K562 (cell line): ENCODE data around the gene NR4A2. TPM values are rescaled to one million over a fixed set of nuclear protein-coding genes. Genes with fewer than 3 reads are reported as not detected.
A peak's percentile ranks its signal among the peaks of the same experiment; 100 is the strongest.

Experiments
- ATF1 ChIP-seq, 2 experiments: fragments of 450-650 bp in 1 of 2; IDR thresholded peaks; 2 replicates each; pipeline ENCODE4 v1.6.1; 2016; ENCODE audit warnings: missing compliant biosample characterization in 1 of 2, missing genetic modification characterization in 1 of 2
- BACH1 ChIP-seq: fragments of 200-800 bp; sonication (Bioruptor generic); IDR thresholded peaks from 2 replicates; pipeline ENCODE4 v1.6.1; 2016; ENCODE audit warnings: missing genetic modification characterization, missing compliant biosample characterization
- BMI1 ChIP-seq: fragments of 150-350 bp; IDR thresholded peaks from 2 replicates; pipeline ENCODE4 v1.6.1; 2014; ENCODE audit warnings: low read length
- E2F8 ChIP-seq: fragments of 450-650 bp; IDR thresholded peaks from 2 replicates; pipeline ENCODE4 v1.7.1; 2018; ENCODE audit warnings: mild to moderate bottlenecking, low read depth; ENCODE audit not compliant: partially characterized antibody
- EP300 ChIP-seq: IDR thresholded peaks from 2 replicates; pipeline ENCODE4 v1.6.1; 2012; ENCODE audit warnings: low read length, improper control_type of control experiment
- JUND ChIP-seq, 2 experiments: IDR thresholded peaks; 2 replicates in 1 of 2; 3 replicates in 1 of 2; pipeline ENCODE4 v1.6.1; 2011; ENCODE audit warnings: borderline replicate concordance in 2 of 2, low read depth in 2 of 2, low read length in 2 of 2, improper control_type of control experiment in 1 of 2, missing biosample characterization in 1 of 2, missing genetic modification characterization in 1 of 2, missing genetic modification reagents in 1 of 2
- PBX2 ChIP-seq, 2 experiments: IDR thresholded peaks in 1 of 2; conservative IDR thresholded peaks in 1 of 2; 2 replicates each; pipeline ENCODE4 v1.6.1; 2016; ENCODE audit warnings: low read depth in 2 of 2, mild to moderate bottlenecking in 1 of 2, missing compliant biosample characterization in 1 of 2, missing genetic modification characterization in 1 of 2, moderate library complexity in 1 of 2
- PML ChIP-seq: IDR thresholded peaks from 2 replicates; pipeline ENCODE4 v1.6.1; 2012; ENCODE audit warnings: low read length, inconsistent platforms
- SRSF9 ChIP-seq: fragments of 200-400 bp; formaldehyde crosslinking; IDR thresholded peaks from 2 replicates; pipeline ENCODE4 v1.6.1; 2017; ENCODE audit warnings: low read depth, low read length, borderline replicate concordance
- STAT6 ChIP-seq: sonication (generic); formaldehyde crosslinking; IDR thresholded peaks from 2 replicates; pipeline ENCODE4 v1.8.1; 2023; ENCODE audit warnings: mild to moderate bottlenecking, missing genetic modification reagents
- ZFX ChIP-seq: sonication (generic); formaldehyde crosslinking; IDR thresholded peaks from 2 replicates; pipeline ENCODE4 v1.8.0; 2022; ENCODE audit warnings: mild to moderate bottlenecking, missing genetic modification reagents, moderate library complexity
- ZHX1 ChIP-seq: fragments of 150-350 bp; conservative IDR thresholded peaks from 2 replicates; pipeline ENCODE4 v1.6.1; 2014; ENCODE audit warnings: low read length
- ZNF146 ChIP-seq: IDR thresholded peaks from one replicate; pipeline ENCODE4 v1.6.1; 2018; ENCODE audit warnings: missing compliant biosample characterization; ENCODE audit not compliant: unreplicated experiment
- polyA plus RNA-seq, 8 experiments: library from polyadenylated mRNA; depleted of rRNA in 4 of 8; stranded (reverse) in 5 of 8; unstranded in 3 of 8; fragments of >200 nt; fragmentation: Nextera tagmentation in 2 of 8; fragmentation: Illumina TruSeq in 1 of 8; extraction: Ambion mirVana in 2 of 8; extraction: Trizol in 1 of 8; gene quantifications; 2 replicates each; pipeline versions ENCODE4 v1.2.1 to v1.2.3, GENCODE V29; 2011 to 2014; ENCODE audit warnings: inconsistent platforms in 1 of 8, missing spikeins in 1 of 8
- total RNA-seq, 7 experiments: library from RNA; depleted of rRNA in 6 of 7; stranded (reverse); fragments of >200 nt in 6 of 7; fragmentation: Illumina TruSeq in 2 of 7; extraction: Trizol in 2 of 7; gene quantifications; 2 replicates each; pipeline versions ENCODE4 v1.2.1 to v1.2.3, GENCODE V29; 2011 to 2021; ENCODE audit warnings: low replicate concordance in 1 of 7

Gene NR4A2
- total and polyA plus RNA-seq, 9 of the 15 experiments (the other 6 are each of a cell fraction or from before 2014, with no cell fraction given): 0.94 to 5.1 (median 1.3) TPM

GRCh38 chr2:156342254-156343095 lies 10.0 kb upstream of the NR4A2 start (continued):
- TF ChIP-seq STAT6 (CRISPR knock-in tag): peak; percentile 81; the same call in 1 of the 2 replicates
- TF ChIP-seq SRSF9: no peak
- TF ChIP-seq ATF1 (CRISPR knock-in tag; IDR thresholded peaks at IDR 0.05): no peak; the same call in 1 of the 2 replicates
- peak; percentile 81 for TF ChIP-seq ATF1 (tag; IDR thresholded peaks at IDR 0.05)
- TF ChIP-seq ZFX (CRISPR knock-in tag): peak; percentile 83
- no peak for TF ChIP-seq PBX2 (CRISPR knock-in tag; IDR thresholded peaks at IDR 0.05; ENCODE audit: low read depth)
- 0 out of 2 replicates have a peak, but pooled peaks have one; percentile 20 for TF ChIP-seq PBX2 (tag; conservative IDR thresholded peaks at IDR 0.05; ENCODE audit: low read depth)
- peak; percentile 50; the same call in 1 of the 2 replicates for TF ChIP-seq EP300
- no peak for TF ChIP-seq BMI1
- no peak; the same call in 1 of the 2 replicates for TF ChIP-seq BACH1 (tag)
- TF ChIP-seq ZHX1: 0 out of 2 replicates have a peak, but pooled peaks have one; percentile 25
- peak; percentile 63; the same call in 1 of the 2 replicates for TF ChIP-seq PML
- peak; percentile 59; the same call in 1 of the 2 replicates for TF ChIP-seq JUND (IDR thresholded peaks at IDR 0.05; ENCODE audit: borderline replicate concordance, low read depth, low read length)
- TF ChIP-seq JUND (tag; IDR thresholded peaks at IDR 0.05; ENCODE audit: borderline replicate concordance, low read depth, low read length): no peak; the same call in 2 of the 3 replicates
- TF ChIP-seq ZNF146 (CRISPR knock-in tag): no peak
- TF ChIP-seq E2F8: no peak
